GM12878 (cell line): ENCODE measurements around the gene CROCC. TPM values are rescaled to one million over a fixed set of nuclear protein-coding genes. Genes with fewer than 3 reads are reported as not detected.

Source experiments
- ATAC-seq: fragments of 200-7000 bp; cut with Tn5 transposase; 3 replicates; pipeline ENCODE4 v1.9.1; 2020; ENCODE audit warnings: mild to moderate bottlenecking, moderate library complexity
- BruUV-seq: library from RNA; stranded (reverse); fragments of 400-500 nt; replicated peaks from 2 replicates; lab custom pipeline; 2021; lab: Mats Ljungman, UMichigan
- CTCF ChIA-PET: fragments of 300-600 bp; sonication (Branson Sonifier 250); formaldehyde crosslinking; extraction: SDS; loops from one replicate; lab custom pipeline; 2021; ENCODE audit warnings: inconsistent platforms; lab: Yijun Ruan, JAX
- POLR2A ChIA-PET: fragments of 350-600 bp; formaldehyde crosslinking; extraction: SDS; loops from one replicate; lab custom pipeline; 2021; ENCODE audit warnings: inconsistent platforms; lab: Charles Lee
- RAD21 ChIA-PET: fragments of 300-600 bp; sonication (Branson Sonifier 250); formaldehyde crosslinking; loops from one replicate; lab custom pipeline; 2023; ENCODE audit warnings: antibody characterized with exemption; ENCODE audit not compliant: unreplicated experiment; lab: Charles Lee
- SMC1A ChIA-PET: fragments of 300-600 bp; sonication (Branson Sonifier 250); formaldehyde crosslinking; loops from one replicate; lab custom pipeline; 2023; ENCODE audit not compliant: unreplicated experiment, uncharacterized antibody; lab: Charles Lee
- DNase-seq: peaks from one replicate; pipeline ENCODE4 v3.0.0-alpha.2; 2011; ENCODE audit warnings: low read depth, low spot score
- FAIRE-seq: peaks from 3 replicates; lab custom pipeline; 2011; peaks lifted over from hg19 to GRCh38; lab: Jason Lieb, UNC
- H2AFZ ChIP-seq: 2 replicates; pipeline ENCODE4 v1.6.0; 2011; ENCODE audit warnings: low read depth, low read length, control low read depth; ENCODE audit not compliant: control insufficient read depth
- H3K27ac ChIP-seq: 2 replicates; pipeline ENCODE4 v1.5.1; 2011; ENCODE audit warnings: control low read depth; ENCODE audit not compliant: control insufficient read depth, insufficient read depth
- H3K27me3 ChIP-seq, 2 experiments: replicated peaks in 1 of 2; 2 replicates each; pipeline versions ENCODE4 v1.6.0 to v1.6.1; 2011; ENCODE audit warnings: low read length in 1 of 2; ENCODE audit not compliant: control insufficient read depth in 2 of 2, insufficient read depth in 2 of 2
- H3K36me3 ChIP-seq, 2 experiments: 2 replicates each; pipeline ENCODE4 v1.5.1; 2011; ENCODE audit warnings: low read length in 1 of 2; ENCODE audit not compliant: control insufficient read depth in 2 of 2, insufficient read depth in 2 of 2
- H3K4me1 ChIP-seq: 2 replicates; pipeline ENCODE4 v1.6.1; 2011; ENCODE audit warnings: mild to moderate bottlenecking, low read length, moderate library complexity, mixed read lengths; ENCODE audit not compliant: control insufficient read depth, insufficient read depth
- H3K4me2 ChIP-seq: 2 replicates; pipeline ENCODE4 v1.6.0; 2011; ENCODE audit warnings: control low read depth; ENCODE audit not compliant: control insufficient read depth, insufficient read depth
- H3K4me3 ChIP-seq: fragments of 200-600 bp; sonication (generic); 2 replicates; pipeline ENCODE4 v1.5.1; 2016
- H3K79me2 ChIP-seq: 2 replicates; pipeline ENCODE4 v1.6.0; 2011; ENCODE audit warnings: low read length; ENCODE audit not compliant: control insufficient read depth, insufficient read depth
- H3K9ac ChIP-seq: 2 replicates; pipeline ENCODE4 v1.8.0; 2011; ENCODE audit warnings: low read length, control low read depth, mixed read lengths; ENCODE audit not compliant: control insufficient read depth, insufficient read depth
- H3K9me3 ChIP-seq: replicated peaks from 3 replicates; pipeline ENCODE4 v1.5.1; 2011; ENCODE audit warnings: mild to moderate bottlenecking, low read length; ENCODE audit not compliant: control insufficient read depth, insufficient read depth
- H4K20me1 ChIP-seq: 2 replicates; pipeline ENCODE4 v1.6.0; 2011; ENCODE audit not compliant: control insufficient read depth, insufficient read depth
- ATF3 ChIP-seq: IDR thresholded peaks from 2 replicates; pipeline ENCODE4 v1.6.1; 2011; ENCODE audit warnings: low read depth, mild to moderate bottlenecking, low read length, moderate library complexity, borderline replicate concordance; ENCODE audit errors: extremely low read depth
- CHD4 ChIP-seq: fragments of 200-600 bp; sonication (generic); IDR thresholded peaks from 2 replicates; pipeline ENCODE4 v1.6.1; 2016; ENCODE audit warnings: mild to moderate bottlenecking
- EZH2 ChIP-seq: IDR thresholded peaks from 2 replicates; pipeline ENCODE4 v1.6.1; 2012; ENCODE audit warnings: low read depth, mild to moderate bottlenecking, control low read depth, inconsistent platforms, low read length, borderline replicate concordance; ENCODE audit not compliant: control insufficient read depth
- HDGF ChIP-seq: fragments of 450-650 bp; IDR thresholded peaks from 2 replicates; pipeline ENCODE4 v1.6.1; 2016; ENCODE audit warnings: antibody characterized with exemption
- KDM1A ChIP-seq: fragments of 200-600 bp; sonication (generic); IDR thresholded peaks from 2 replicates; pipeline ENCODE4 v1.6.1; 2016; ENCODE audit warnings: borderline replicate concordance
- SP1 ChIP-seq: IDR thresholded peaks from one replicate; pipeline ENCODE4 v1.6.1; 2011; ENCODE audit warnings: low read depth, low read length
- WGBS: methylation state at CpG from one replicate; pipeline ENCODE4 v1.1.6; 2016; ENCODE audit warnings: low lambda C conversion rate; ENCODE audit not compliant: insufficient replicate concordance, insufficient coverage; ENCODE audit errors: missing lambda C conversion rate; 5-methylcytosine and 5-hydroxymethylcytosine counted together
- in situ Hi-C: fragments of 300-500 bp; cut with MboI; formaldehyde crosslinking; loops from 9 replicates; pipeline ENCODE4 v1.14.3; 2018; ENCODE audit warnings: mixed read lengths
- intact Hi-C: fragments of 100-400 bp; cut with micrococcal nuclease; formaldehyde crosslinking; loops from one replicate; pipeline ENCODE4 v1.14.2; 2022; ENCODE audit not compliant: unreplicated experiment
- polyA plus RNA-seq, 11 experiments: library from polyadenylated mRNA; depleted of rRNA in 4 of 11; unstranded in 6 of 11; stranded (reverse) in 5 of 11; fragments of >200 nt; fragmentation: Nextera tagmentation in 4 of 11; fragmentation: Illumina TruSeq in 1 of 11; extraction: Ambion mirVana in 4 of 11; extraction: Trizol in 1 of 11; gene quantifications; 1 replicate in 1 of 11; 2 replicates in 10 of 11; pipeline versions ENCODE4 v1.2.1 to v1.2.3, GENCODE V29; 2011 to 2016; ENCODE audit warnings: inconsistent platforms in 2 of 11, missing spikeins in 2 of 11, low read depth in 1 of 11
- total RNA-seq, 4 experiments: library from RNA; depleted of rRNA in 3 of 4; stranded (reverse); fragments of >200 nt in 3 of 4; fragmentation: Illumina TruSeq in 1 of 4; extraction: Trizol in 1 of 4; gene quantifications; 2 replicates each; pipeline versions ENCODE4 v1.2.1 to v1.2.3, GENCODE V29; 2013 to 2021

CROCC gene
- total and polyA plus RNA-seq, 10 of the 15 experiments (the other 5 are each of a cell fraction or from before 2014, with no cell fraction given), result 0.04 to 5.5 (median 2.3) TPM

- in situ Hi-C loops, result no loop called here
- no peak for FAIRE-seq
- no peak overlapping the region for H3K27ac ChIP-seq
- ATAC-seq, result no peak
- no peak overlapping the region for H2AFZ ChIP-seq
- no peak overlapping the region for H3K4me3 ChIP-seq
- no peaks in the 10 kb centered on the region for H3K79me2 ChIP-seq
- WGBS, result 76% methylated on average over 22 of the region's 24 CpGs
- H3K27me3 ChIP-seq, result no peaks in the 10 kb centered on the region
- peaks cover 0 to 3% of the 10 kb centered on the region in 2 experiments; a peak in 2 of 4 replicates for H3K36me3 ChIP-seq
- ChIA-PET RAD21 (no interaction called here), SMC1A (interaction anchor here (1.0 kb wide), 1 partner anchor 14 kb away, joined by 4 read pairs; no protein-coding TSS in a partner anchor), CTCF (interaction anchor here (0.6 to 1.2 kb wide), 2 partner anchors 45 to 470 kb away, joined by 3 read pairs; no protein-coding TSS in a partner anchor), POLR2A (no interaction called here)
- TF ChIP-seq KDM1A, result no peak
- TF ChIP-seq SP1, result no peak
- TF ChIP-seq CHD4, result no peak
- no peak for TF ChIP-seq ATF3
- no peak for TF ChIP-seq HDGF
- TF ChIP-seq EZH2, result no peak
- no peaks in the 10 kb centered on the region for H3K9me3 ChIP-seq
- BruUV-seq, result no TSS peak
- H3K4me1 ChIP-seq, result peaks cover 4% of the 10 kb centered on the region
- intact Hi-C loops, result no loop called here
- H4K20me1 ChIP-seq, result no peaks in the 10 kb centered on the region
- DNase-seq, result no peak
- no peak overlapping the region for H3K4me2 ChIP-seq
- no peak overlapping the region for H3K9ac ChIP-seq
These were observed 83.0 kb downstream of the CROCC start for GRCh38 chr1:17004466-17005364.
